ENCODE measurements around the gene INTS15. TPM values are rescaled to one million over a fixed set of nuclear protein-coding genes. Genes with fewer than 3 reads are reported as not detected.
"Not testable (repeated sequence)": the region's sequence is repeated elsewhere in the genome, so short reads cannot be mapped to it uniquely, and the experiment has no call there.

Gene INTS15
- polyA plus RNA-seq, 1 donor from 2014 or later = 36.2 TPM

DNA sequence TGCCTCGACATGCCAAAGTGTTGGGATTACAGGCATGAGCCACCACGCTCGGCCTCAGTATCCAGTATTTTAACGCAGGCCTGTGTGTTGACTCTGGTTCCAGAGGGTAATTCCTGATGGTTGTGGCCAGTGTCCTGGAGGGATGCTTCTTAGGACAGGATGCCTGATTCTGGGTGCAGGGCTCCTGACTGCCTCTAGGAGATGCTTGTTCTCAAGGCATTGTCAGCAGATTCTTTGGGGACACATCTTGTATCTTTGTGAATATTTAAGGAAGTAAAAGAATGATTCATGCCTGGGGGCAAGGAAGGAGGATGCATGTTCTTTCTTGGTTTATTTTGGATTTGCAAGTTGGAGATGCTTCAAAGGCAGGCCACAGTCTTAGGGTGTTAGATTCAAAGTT lies 10.4 kb upstream of the INTS15 start:
- Histone ChIP-seq H3K4me3 (ENCODE audit: low read length) (no peak overlapping the region), H3K9me3 (ENCODE audit: low read length) (no peaks in the 10 kb centered on the region), H4K20me1 (ENCODE audit: insufficient read depth) (no peaks in the 10 kb centered on the region), H3K36me3 (ENCODE audit: insufficient read depth, low read length) (no peaks in the 10 kb centered on the region), H3K27ac (ENCODE audit: low read length) (no peak overlapping the region), H3K79me2 (replicated peaks; ENCODE audit: insufficient read depth, low read length) (no peaks in the 10 kb centered on the region), H3K9me2 (ENCODE audit: insufficient read depth, low read length) (no peaks in the 10 kb centered on the region), H3K27me3 (ENCODE audit: insufficient read depth, low read depth, low read length) (no peaks in the 10 kb centered on the region), H3F3A (ENCODE audit: insufficient read depth, low read length, poor library complexity, severe bottlenecking) (no peaks in the 10 kb centered on the region), H3K4me2 (ENCODE audit: low read length) (no peak overlapping the region), H3K9ac (ENCODE audit: low read length) (no peak overlapping the region), H2AFZ (ENCODE audit: low read depth, low read length) (no peak overlapping the region)
- TF ChIP-seq TAF1 (IDR thresholded peaks at IDR 0.05; ENCODE audit: low read depth) (no peak), POLR2AphosphoS5 (IDR thresholded peaks at IDR 0.05) (no peak), SMC3 (conservative IDR thresholded peaks at IDR 0.05; ENCODE audit: poor library complexity) (no peak), EP300 (conservative IDR thresholded peaks at IDR 0.05; ENCODE audit: poor library complexity, severe bottlenecking) (no peak), RAD21 (conservative IDR thresholded peaks at IDR 0.05) (no peak), EZH2 (IDR thresholded peaks at IDR 0.05; ENCODE audit: borderline replicate concordance, insufficient read depth, low read length, poor library complexity, severe bottlenecking) (no peak), MXI1 (conservative IDR thresholded peaks at IDR 0.05; ENCODE audit: poor library complexity, severe bottlenecking) (no peak)
- TF ChIP-seq, protein P1, sequence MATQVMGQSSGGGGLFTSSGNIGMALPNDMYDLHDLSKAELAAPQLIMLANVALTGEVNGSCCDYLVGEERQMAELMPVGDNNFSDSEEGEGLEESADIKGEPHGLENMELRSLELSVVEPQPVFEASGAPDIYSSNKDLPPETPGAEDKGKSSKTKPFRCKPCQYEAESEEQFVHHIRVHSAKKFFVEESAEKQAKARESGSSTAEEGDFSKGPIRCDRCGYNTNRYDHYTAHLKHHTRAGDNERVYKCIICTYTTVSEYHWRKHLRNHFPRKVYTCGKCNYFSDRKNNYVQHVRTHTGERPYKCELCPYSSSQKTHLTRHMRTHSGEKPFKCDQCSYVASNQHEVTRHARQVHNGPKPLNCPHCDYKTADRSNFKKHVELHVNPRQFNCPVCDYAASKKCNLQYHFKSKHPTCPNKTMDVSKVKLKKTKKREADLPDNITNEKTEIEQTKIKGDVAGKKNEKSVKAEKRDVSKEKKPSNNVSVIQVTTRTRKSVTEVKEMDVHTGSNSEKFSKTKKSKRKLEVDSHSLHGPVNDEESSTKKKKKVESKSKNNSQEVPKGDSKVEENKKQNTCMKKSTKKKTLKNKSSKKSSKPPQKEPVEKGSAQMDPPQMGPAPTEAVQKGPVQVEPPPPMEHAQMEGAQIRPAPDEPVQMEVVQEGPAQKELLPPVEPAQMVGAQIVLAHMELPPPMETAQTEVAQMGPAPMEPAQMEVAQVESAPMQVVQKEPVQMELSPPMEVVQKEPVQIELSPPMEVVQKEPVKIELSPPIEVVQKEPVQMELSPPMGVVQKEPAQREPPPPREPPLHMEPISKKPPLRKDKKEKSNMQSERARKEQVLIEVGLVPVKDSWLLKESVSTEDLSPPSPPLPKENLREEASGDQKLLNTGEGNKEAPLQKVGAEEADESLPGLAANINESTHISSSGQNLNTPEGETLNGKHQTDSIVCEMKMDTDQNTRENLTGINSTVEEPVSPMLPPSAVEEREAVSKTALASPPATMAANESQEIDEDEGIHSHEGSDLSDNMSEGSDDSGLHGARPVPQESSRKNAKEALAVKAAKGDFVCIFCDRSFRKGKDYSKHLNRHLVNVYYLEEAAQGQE (IDR thresholded peaks at IDR 0.05; ENCODE audit: borderline replicate concordance) = no peak
- TF ChIP-seq, protein P2, sequence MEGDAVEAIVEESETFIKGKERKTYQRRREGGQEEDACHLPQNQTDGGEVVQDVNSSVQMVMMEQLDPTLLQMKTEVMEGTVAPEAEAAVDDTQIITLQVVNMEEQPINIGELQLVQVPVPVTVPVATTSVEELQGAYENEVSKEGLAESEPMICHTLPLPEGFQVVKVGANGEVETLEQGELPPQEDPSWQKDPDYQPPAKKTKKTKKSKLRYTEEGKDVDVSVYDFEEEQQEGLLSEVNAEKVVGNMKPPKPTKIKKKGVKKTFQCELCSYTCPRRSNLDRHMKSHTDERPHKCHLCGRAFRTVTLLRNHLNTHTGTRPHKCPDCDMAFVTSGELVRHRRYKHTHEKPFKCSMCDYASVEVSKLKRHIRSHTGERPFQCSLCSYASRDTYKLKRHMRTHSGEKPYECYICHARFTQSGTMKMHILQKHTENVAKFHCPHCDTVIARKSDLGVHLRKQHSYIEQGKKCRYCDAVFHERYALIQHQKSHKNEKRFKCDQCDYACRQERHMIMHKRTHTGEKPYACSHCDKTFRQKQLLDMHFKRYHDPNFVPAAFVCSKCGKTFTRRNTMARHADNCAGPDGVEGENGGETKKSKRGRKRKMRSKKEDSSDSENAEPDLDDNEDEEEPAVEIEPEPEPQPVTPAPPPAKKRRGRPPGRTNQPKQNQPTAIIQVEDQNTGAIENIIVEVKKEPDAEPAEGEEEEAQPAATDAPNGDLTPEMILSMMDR (IDR thresholded peaks at IDR 0.05; ENCODE audit: poor library complexity, severe bottlenecking) = no peak

DNA sequence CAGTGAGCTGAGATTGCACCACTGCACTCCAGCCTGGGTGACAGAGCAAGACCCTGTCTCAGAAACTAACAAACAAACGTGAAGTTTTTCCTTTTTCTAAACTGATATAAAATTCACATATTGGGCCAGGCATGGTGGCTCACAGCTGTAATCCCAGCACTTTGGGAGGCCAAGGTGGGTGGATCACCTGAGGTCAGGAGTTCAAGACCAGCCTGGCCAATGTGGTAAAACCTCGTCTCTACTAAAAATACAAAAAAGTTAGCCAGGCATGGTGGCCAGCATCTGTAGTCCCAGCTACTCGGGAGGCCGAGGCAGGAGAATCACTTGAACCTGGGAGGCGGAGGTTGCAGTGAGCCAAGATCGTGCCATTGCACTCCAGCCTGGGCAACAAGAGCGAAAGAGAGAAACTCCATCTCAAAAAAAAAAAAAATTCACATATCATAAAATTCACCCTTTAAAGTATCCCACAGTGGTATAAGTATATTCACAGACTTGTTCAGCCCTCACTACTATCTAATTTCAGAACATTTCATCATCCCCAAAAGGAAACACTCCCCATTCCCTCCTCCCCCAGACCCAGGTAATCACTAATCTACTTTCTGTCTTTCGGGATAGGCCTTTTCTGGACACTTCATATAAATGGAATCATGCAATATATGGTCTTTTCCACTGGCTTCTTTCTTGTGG lies 3.9 kb upstream of the INTS15 start:
- not testable (repeated sequence) for H2AFZ ChIP-seq (ENCODE audit: low read depth, low read length); H3F3A ChIP-seq (ENCODE audit: insufficient read depth, low read length, poor library complexity, severe bottlenecking); H3K9me2 ChIP-seq (ENCODE audit: insufficient read depth, low read length); H3K9ac ChIP-seq (ENCODE audit: low read length); H3K9me3 ChIP-seq (ENCODE audit: low read length); H3K27ac ChIP-seq (ENCODE audit: low read length); H3K4me2 ChIP-seq (ENCODE audit: low read length); H3K4me3 ChIP-seq (ENCODE audit: low read length); H4K20me1 ChIP-seq (ENCODE audit: insufficient read depth); H3K36me3 ChIP-seq (ENCODE audit: insufficient read depth, low read length); H3K79me2 ChIP-seq (replicated peaks; ENCODE audit: insufficient read depth, low read length); H3K27me3 ChIP-seq (ENCODE audit: insufficient read depth, low read depth, low read length)
